Prostate gland (tissue), 2 donors: ENCODE results near the gene MOB3A.
"Not testable (repeated sequence)": the region's sequence is repeated elsewhere in the genome, so short reads cannot be mapped to it uniquely, and the experiment has no call there.

Experiments
- CTCF ChIP-seq, 4 experiments: fragments of 200-600 bp in 2 of 4; fragments of 450-650 bp in 2 of 4; sonication (generic) in 2 of 4; IDR thresholded peaks; 1 replicate in 3 of 4; 2 replicates in 1 of 4; pipeline ENCODE4 v1.5.1; 2016 to 2019; ENCODE audit warnings: antibody characterized with exemption in 4 of 4, mild to moderate bottlenecking in 2 of 4, moderate library complexity in 2 of 4
- POLR2A ChIP-seq: fragments of 450-650 bp; IDR thresholded peaks from one replicate; pipeline ENCODE4 v1.6.1; 2016; ENCODE audit warnings: antibody characterized with exemption, mild to moderate bottlenecking

GRCh38 chr19:2034253-2034652 lies 61.9 kb downstream of the MOB3A start:
- not testable (repeated sequence) for TF ChIP-seq POLR2A; CTCF (IDR thresholded peaks at IDR 0.05)
